Stimulated activated CD4-positive, alpha-beta T cell treated with anti-CD3 and anti-CD28 coated beads, Interleukin-1b, Interleukin-23, amount 100 ng/mL, for 48 hours (primary cell): ENCODE data around the gene LSM4.
A peak's percentile ranks its signal among the peaks of the same experiment; 100 is the strongest.

Experiments
- DNase-seq: peaks from one replicate; pipeline ENCODE4 v3.0.0-alpha.2; 2020

The LSM4 gene

GRCh38 chr19:18310118-18310909 is 12.6 kb downstream of the LSM4 start:
- DNase-seq: no peak

GRCh38 chr19:18309525-18310064 is 13.3 kb downstream of the LSM4 start:
- DNase-seq: no peak

GRCh38 chr19:18308948-18309325 is 13.9 kb downstream of the LSM4 start:
- DNase-seq: no peak

GRCh38 chr19:18308051-18308947 is 14.6 kb downstream of the LSM4 start:
- no peak for DNase-seq

GRCh38 chr19:18307271-18307681 is 15.6 kb downstream of the LSM4 start:
- no peak for DNase-seq

GRCh38 chr19:18306888-18307260 is 16.0 kb downstream of the LSM4 start:
- no peak for DNase-seq

- no peak for DNase-seq
Observed at GRCh38 chr19:18306209-18306887, 16.5 kb downstream of the LSM4 start.

- DNase-seq: peak; percentile 86
Observed at GRCh38 chr19:18304458-18305310, 18.2 kb downstream of the LSM4 start.

GRCh38 chr19:18304208-18304457 is 18.7 kb downstream of the LSM4 start:
- no peak for DNase-seq

- no peak for DNase-seq
Observed at GRCh38 chr19:18301718-18302111, 21.2 kb downstream of the LSM4 start.

- no peak for DNase-seq
Observed at GRCh38 chr19:18300930-18301717, 21.8 kb downstream of the LSM4 start.

GRCh38 chr19:18299654-18300053 is 23.2 kb downstream of the LSM4 start:
- no peak for DNase-seq

- DNase-seq: no peak
Observed at GRCh38 chr19:18298601-18299000, 24.3 kb downstream of the LSM4 start.

GRCh38 chr19:18297308-18297707 is 25.6 kb downstream of the LSM4 start:
- no peak for DNase-seq

- DNase-seq: no peak
Observed at GRCh38 chr19:18295034-18295451, 27.8 kb downstream of the LSM4 start.

GRCh38 chr19:18294467-18294864 is 28.4 kb downstream of the LSM4 start:
- DNase-seq: peak; percentile 91

GRCh38 chr19:18293642-18294466 is 29.0 kb downstream of the LSM4 start:
- DNase-seq: no peak

GRCh38 chr19:18292810-18293641 is 29.9 kb downstream of the LSM4 start:
- peak; percentile 62 for DNase-seq

- DNase-seq: no peak
Observed at GRCh38 chr19:18292462-18292809, 30.4 kb downstream of the LSM4 start.
